ENCODE data around the gene SDCBP2.

SDCBP2 gene

DNA sequence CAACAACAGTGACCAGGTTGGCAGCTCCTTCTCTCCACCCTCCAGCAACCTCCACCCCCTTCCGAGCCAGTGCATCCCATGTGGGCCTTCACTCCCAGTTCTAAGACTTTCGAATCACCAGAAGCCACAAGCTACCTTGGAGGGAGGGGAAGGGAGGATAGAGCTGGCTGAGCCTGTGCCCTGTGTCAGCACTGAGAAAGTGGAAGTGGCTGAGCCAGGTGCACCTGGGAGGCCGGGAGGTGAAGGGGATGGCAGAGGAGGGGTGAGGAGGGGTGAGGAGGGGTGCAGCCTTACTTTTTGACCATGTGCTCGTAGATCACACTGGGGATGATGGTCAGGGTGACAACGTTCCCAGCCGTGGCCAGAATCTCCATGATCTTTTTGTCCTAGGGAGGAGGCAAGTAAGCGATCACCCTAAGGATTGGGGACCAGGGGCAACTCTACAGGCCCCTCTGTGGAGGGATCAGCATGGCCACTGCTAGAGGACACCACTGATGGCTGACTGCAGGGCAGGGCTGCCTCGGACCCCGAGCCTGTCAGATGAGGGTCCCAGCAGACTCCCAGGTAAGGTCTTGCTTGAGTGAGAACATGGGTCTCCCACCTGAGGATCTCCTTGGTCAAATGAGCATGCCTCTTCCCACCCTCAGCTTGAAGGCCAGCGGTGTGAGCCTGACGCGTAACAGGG lies 18.3 kb downstream of the SDCBP2 start:
- TF ChIP-seq POLR2AphosphoS5 (IDR thresholded peaks at IDR 0.05; ENCODE audit: low read depth, low read length) (no peak), FOXP2 (optimal IDR thresholded peaks at IDR 0.05; ENCODE audit: borderline replicate concordance, extremely low read depth, extremely low read length, insufficient read depth) (no peak), SIN3A (IDR thresholded peaks at IDR 0.05; ENCODE audit: borderline replicate concordance, insufficient read depth, low read length) (no peak), TAF1 (IDR thresholded peaks at IDR 0.05; ENCODE audit: borderline replicate concordance, insufficient read depth, low read length) (no peak)
- TF ChIP-seq, protein P1, sequence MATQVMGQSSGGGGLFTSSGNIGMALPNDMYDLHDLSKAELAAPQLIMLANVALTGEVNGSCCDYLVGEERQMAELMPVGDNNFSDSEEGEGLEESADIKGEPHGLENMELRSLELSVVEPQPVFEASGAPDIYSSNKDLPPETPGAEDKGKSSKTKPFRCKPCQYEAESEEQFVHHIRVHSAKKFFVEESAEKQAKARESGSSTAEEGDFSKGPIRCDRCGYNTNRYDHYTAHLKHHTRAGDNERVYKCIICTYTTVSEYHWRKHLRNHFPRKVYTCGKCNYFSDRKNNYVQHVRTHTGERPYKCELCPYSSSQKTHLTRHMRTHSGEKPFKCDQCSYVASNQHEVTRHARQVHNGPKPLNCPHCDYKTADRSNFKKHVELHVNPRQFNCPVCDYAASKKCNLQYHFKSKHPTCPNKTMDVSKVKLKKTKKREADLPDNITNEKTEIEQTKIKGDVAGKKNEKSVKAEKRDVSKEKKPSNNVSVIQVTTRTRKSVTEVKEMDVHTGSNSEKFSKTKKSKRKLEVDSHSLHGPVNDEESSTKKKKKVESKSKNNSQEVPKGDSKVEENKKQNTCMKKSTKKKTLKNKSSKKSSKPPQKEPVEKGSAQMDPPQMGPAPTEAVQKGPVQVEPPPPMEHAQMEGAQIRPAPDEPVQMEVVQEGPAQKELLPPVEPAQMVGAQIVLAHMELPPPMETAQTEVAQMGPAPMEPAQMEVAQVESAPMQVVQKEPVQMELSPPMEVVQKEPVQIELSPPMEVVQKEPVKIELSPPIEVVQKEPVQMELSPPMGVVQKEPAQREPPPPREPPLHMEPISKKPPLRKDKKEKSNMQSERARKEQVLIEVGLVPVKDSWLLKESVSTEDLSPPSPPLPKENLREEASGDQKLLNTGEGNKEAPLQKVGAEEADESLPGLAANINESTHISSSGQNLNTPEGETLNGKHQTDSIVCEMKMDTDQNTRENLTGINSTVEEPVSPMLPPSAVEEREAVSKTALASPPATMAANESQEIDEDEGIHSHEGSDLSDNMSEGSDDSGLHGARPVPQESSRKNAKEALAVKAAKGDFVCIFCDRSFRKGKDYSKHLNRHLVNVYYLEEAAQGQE (IDR thresholded peaks at IDR 0.05; ENCODE audit: insufficient read depth in 1 of 2, low read depth in 2 of 2, low read length in 2 of 2) = no peak

DNA sequence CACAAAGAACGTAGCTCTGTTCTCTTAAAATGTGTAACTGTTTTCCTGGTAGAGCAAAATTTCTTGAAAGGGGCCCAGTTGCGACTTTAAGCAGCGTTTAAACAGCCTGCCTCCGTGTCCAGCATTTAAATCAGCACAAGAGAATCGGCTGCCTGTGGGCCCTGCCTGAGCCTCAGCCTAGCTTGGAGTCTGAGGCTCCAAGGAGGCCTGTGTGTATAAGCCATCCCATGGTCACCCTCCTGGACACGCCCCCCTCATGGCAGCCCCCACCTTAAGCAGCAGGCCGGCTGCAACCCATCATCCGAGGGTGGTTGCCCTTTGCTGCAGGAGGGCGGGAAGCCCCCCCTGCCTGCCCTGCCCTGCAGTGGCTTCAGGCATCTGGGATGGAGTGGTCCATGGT lies 18.9 kb downstream of the SDCBP2 start:
- TF ChIP-seq FOXP2 (optimal IDR thresholded peaks at IDR 0.05; ENCODE audit: borderline replicate concordance, extremely low read depth, extremely low read length, insufficient read depth) = no peak
- no peak for TF ChIP-seq TAF1 (IDR thresholded peaks at IDR 0.05; ENCODE audit: borderline replicate concordance, insufficient read depth, low read length)
- TF ChIP-seq, protein P1 (IDR thresholded peaks at IDR 0.05; ENCODE audit: insufficient read depth in 1 of 2, low read depth in 2 of 2, low read length in 2 of 2) = no peak
- TF ChIP-seq SIN3A (IDR thresholded peaks at IDR 0.05; ENCODE audit: borderline replicate concordance, insufficient read depth, low read length) = no peak
- TF ChIP-seq POLR2AphosphoS5 (IDR thresholded peaks at IDR 0.05; ENCODE audit: low read depth, low read length) = no peak

DNA sequence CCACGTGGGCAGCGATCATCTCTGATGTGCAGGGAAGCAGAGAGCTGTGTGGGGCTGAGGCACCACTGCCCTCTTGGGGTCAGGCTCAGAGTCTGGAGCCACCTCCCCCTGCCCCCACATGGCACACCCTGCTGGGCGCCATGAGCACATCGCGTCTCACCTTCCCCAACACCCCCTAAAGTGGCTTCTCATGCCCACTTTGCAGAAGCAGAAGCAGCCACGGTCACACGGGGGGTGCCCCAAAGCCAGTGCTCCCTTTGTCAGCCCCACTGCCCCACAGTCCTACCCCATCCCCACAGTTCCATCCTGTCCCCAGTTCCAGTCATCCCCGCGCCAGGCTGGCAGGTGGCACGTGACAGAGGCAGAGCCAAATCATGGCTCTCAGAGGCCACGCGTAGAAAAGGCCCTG lies 19.5 kb downstream of the SDCBP2 start:
- TF ChIP-seq, protein P1 (IDR thresholded peaks at IDR 0.05; ENCODE audit: insufficient read depth in 1 of 2, low read depth in 2 of 2, low read length in 2 of 2) = no peak
- TF ChIP-seq POLR2AphosphoS5 (IDR thresholded peaks at IDR 0.05; ENCODE audit: low read depth, low read length) (no peak), TAF1 (IDR thresholded peaks at IDR 0.05; ENCODE audit: borderline replicate concordance, insufficient read depth, low read length) (no peak), SIN3A (IDR thresholded peaks at IDR 0.05; ENCODE audit: borderline replicate concordance, insufficient read depth, low read length) (no peak), FOXP2 (optimal IDR thresholded peaks at IDR 0.05; ENCODE audit: borderline replicate concordance, extremely low read depth, extremely low read length, insufficient read depth) (no peak)

DNA sequence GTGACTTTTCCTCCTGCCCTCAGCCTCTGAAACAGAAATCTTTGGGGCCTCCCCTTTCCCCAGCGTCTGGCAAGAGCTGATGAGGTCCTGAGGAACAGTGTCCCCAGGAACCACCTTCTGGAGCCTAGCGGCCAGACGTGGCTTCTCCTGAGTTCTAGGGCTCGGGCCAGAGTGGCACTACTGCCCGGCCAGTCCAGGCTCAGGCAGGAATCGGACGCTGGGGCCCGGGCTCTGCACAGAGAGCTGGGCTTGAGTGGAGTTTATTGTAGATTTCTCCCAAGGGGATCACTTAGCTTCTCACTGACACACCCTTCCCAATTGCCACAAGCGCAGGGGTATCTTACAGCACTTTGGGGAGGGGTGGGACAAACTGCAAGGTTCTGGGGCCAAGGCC lies 20.2 kb downstream of the SDCBP2 start:
- TF ChIP-seq TAF1 (IDR thresholded peaks at IDR 0.05; ENCODE audit: borderline replicate concordance, insufficient read depth, low read length) (no peak), POLR2AphosphoS5 (IDR thresholded peaks at IDR 0.05; ENCODE audit: low read depth, low read length) (no peak), SIN3A (IDR thresholded peaks at IDR 0.05; ENCODE audit: borderline replicate concordance, insufficient read depth, low read length) (no peak), FOXP2 (optimal IDR thresholded peaks at IDR 0.05; ENCODE audit: borderline replicate concordance, extremely low read depth, extremely low read length, insufficient read depth) (no peak)
- TF ChIP-seq, protein P1 (IDR thresholded peaks at IDR 0.05; ENCODE audit: insufficient read depth in 1 of 2, low read depth in 2 of 2, low read length in 2 of 2) = no peak
